Kidney epithelial cell (primary cell): ENCODE measurements around the gene GRPEL2. TPM values are rescaled to one million over a fixed set of nuclear protein-coding genes. Genes with fewer than 3 reads are reported as not detected.

Source experiments
- DNase-seq: peaks from one replicate; pipeline ENCODE4 v3.0.0-alpha.2; 2010; ENCODE audit warnings: low read depth
- H3K27me3 ChIP-seq: 2 replicates; pipeline ENCODE4 v1.6.0; 2011; ENCODE audit warnings: low read length; ENCODE audit not compliant: control insufficient read depth, insufficient read depth
- H3K36me3 ChIP-seq: 2 replicates; pipeline ENCODE4 v1.5.1; 2011; ENCODE audit warnings: low read length; ENCODE audit not compliant: control insufficient read depth, insufficient read depth
- H3K4me3 ChIP-seq: 2 replicates; pipeline ENCODE4 v1.5.1; 2011; ENCODE audit warnings: low read depth, mild to moderate bottlenecking, control low read depth, low read length
- CTCF ChIP-seq: IDR thresholded peaks from 2 replicates; pipeline ENCODE4 v1.5.1; 2011; ENCODE audit warnings: mild to moderate bottlenecking, moderate library complexity, low read length, control low read depth, inconsistent platforms; ENCODE audit not compliant: insufficient read depth, poor library complexity, severe bottlenecking
- total RNA-seq: library from RNA; depleted of rRNA; stranded (reverse); fragments of >200 nt; gene quantifications from 2 replicates; pipeline ENCODE4 v1.2.3, GENCODE V29; 2015

The GRPEL2 gene
- total RNA-seq, 1 donor from 2014 or later, result 30.7 TPM

- TF ChIP-seq CTCF, result no peak
- Histone ChIP-seq H3K27me3 (no peaks in the 10 kb centered on the region), H3K4me3 (no peak overlapping the region), H3K36me3 (no peaks in the 10 kb centered on the region)
- DNase-seq, result no peak
These were observed 20.1 kb downstream of the GRPEL2 start for GRCh38 chr5:149365418-149365817.

DNA sequence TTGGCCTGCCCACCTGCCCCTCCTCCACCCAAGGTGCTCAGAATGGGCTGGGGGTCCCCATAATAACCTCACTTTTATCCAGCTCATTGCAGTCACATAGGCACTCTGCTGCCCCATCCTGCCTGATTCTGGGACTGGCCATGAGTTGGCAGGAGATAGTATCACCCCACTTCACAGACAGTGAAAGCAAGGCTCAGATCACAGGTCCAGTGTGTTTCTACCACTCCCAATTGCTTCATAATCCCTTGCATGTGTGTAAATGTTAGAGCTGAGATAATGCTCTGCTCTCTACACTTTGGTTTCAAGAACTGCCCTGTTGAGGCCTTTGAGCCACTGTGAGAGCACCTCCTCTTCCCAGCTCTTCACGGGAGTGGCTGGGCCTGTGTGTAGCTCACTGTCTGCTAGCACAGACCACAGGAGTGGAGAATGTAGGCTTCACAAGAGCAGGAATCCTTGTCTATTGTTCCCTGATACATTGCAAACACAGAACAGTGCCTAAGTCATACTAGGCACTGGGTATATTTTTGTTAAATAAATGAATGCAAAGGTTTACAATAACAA is 20.9 kb downstream of the GRPEL2 start:
- TF ChIP-seq CTCF, result no peak
- no peaks in the 10 kb centered on the region for H3K27me3 ChIP-seq
- H3K4me3 ChIP-seq, result no peak overlapping the region
- no peak for DNase-seq
- H3K36me3 ChIP-seq, result no peaks in the 10 kb centered on the region

GRCh38 chr5:149367249-149367971 is 22.1 kb downstream of the GRPEL2 start:
- DNase-seq, result peak; percentile 34

DNA sequence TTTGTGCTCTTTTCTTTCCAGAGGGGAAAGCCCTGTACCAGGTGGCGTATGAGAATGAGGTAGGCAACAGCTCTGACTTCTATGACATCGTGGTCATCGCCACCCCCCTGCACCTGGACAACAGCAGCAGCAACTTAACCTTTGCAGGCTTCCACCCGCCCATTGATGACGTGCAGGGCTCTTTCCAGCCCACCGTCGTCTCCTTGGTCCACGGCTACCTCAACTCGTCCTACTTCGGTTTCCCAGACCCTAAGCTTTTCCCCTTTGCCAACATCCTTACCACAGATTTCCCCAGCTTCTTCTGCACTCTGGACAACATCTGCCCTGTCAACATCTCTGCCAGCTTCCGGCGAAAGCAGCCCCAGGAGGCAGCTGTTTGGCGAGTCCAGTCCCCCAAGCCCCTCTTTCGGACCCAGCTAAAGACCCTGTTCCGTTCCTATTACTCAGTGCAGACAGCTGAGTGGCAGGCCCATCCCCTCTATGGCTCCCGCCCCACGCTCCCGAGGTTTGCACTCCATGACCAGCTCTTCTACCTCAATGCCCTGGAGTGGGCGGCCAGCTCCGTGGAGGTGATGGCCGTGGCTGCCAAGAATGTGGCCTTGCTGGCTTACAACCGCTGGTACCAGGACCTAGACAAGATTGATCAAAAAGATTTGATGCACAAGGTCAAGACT is 22.8 kb downstream of the GRPEL2 start:
- Histone ChIP-seq H3K27me3 (no peaks in the 10 kb centered on the region), H3K36me3 (no peaks in the 10 kb centered on the region), H3K4me3 (no peak overlapping the region)
- TF ChIP-seq CTCF, result no peak
- no peak for DNase-seq

More at GRCh38 chr5:149367249-149367971, 22.1 kb downstream of the GRPEL2 start:
- Histone ChIP-seq H3K27me3 (no peaks in the 10 kb centered on the region), H3K36me3 (no peaks in the 10 kb centered on the region), H3K4me3 (no peak overlapping the region)
- TF ChIP-seq CTCF, result peak; percentile 83

DNA sequence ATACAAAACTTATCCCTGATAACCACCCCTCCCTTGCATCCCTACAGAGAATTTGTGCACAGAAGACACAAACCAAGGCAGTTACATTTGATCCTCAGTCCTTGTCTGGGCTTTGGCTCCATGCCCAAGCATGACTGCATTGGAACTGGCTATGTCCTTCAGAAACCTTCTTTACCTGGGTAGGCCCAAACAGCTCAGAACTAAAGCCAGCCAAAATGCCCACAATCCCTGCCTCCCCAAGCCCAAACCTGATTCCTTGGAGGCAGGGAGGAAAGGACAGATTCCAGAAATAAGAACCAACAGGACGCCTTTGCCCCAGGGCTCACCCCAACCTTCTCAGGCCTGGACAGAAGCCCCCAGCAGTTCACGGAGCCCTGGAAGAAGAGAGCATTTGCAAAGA is 25.6 kb downstream of the GRPEL2 start:
- TF ChIP-seq CTCF, result no peak
- DNase-seq, result no peak
- H3K36me3 ChIP-seq, result no peaks in the 10 kb centered on the region
- no peaks in the 10 kb centered on the region for H3K27me3 ChIP-seq
- H3K4me3 ChIP-seq, result no peak overlapping the region
